Right atrium auricular region (tissue), 2 donors: ENCODE results near the gene NCK1. TPM values are rescaled to one million over a fixed set of nuclear protein-coding genes. Genes with fewer than 3 reads are reported as not detected.
A peak's percentile ranks its signal among the peaks of the same experiment; 100 is the strongest.

Source experiments
- DNase-seq: peaks from one replicate; pipeline ENCODE4 v3.0.0-alpha.2; 2019; ENCODE audit warnings: low spot score
- H3K27ac ChIP-seq, 2 donors: fragments of 200-600 bp; sonication (generic); 1 replicate in 1 of 2; 2 replicates in 1 of 2; pipeline ENCODE4 v1.5.1; 2016 to 2019
- H3K27me3 ChIP-seq, 2 donors: fragments of 200-600 bp; sonication (generic); one replicate each; pipeline versions ENCODE4 v1.5.1 to v1.6.0; 2017 to 2019
- H3K36me3 ChIP-seq: fragments of 200-600 bp; sonication (generic); one replicate; pipeline ENCODE4 v1.5.1; 2016
- H3K4me1 ChIP-seq, 2 donors: fragments of 200-600 bp; sonication (generic); one replicate each; pipeline versions ENCODE4 v1.5.1 to v1.6.0; 2017 to 2019
- H3K4me3 ChIP-seq, 2 donors: fragments of 200-600 bp; sonication (generic); 1 replicate in 1 of 2; 2 replicates in 1 of 2; pipeline ENCODE4 v1.5.1; 2017 to 2019; ENCODE audit warnings: mild to moderate bottlenecking in 1 of 2, moderate library complexity in 1 of 2
- H3K9me3 ChIP-seq, 2 donors: fragments of 200-600 bp; sonication (generic); one replicate each; pipeline ENCODE4 v1.5.1; 2019
- total RNA-seq, 2 donors: library from RNA; depleted of rRNA; stranded (reverse); fragments of >200 nt; gene quantifications; one replicate each; pipeline ENCODE4 v1.1.0, GENCODE V29; 2016
- TF ChIP-seq, protein P1 (sequence below), 2 donors: fragments of 200-600 bp; sonication (generic); IDR thresholded peaks; one replicate each; pipeline ENCODE4 v1.5.1; 2019; ENCODE audit warnings: antibody characterized with exemption in 2 of 2

Gene NCK1
- total RNA-seq, 2 donors from 2014 or later = 21.5 to 22.0 TPM

DNA sequence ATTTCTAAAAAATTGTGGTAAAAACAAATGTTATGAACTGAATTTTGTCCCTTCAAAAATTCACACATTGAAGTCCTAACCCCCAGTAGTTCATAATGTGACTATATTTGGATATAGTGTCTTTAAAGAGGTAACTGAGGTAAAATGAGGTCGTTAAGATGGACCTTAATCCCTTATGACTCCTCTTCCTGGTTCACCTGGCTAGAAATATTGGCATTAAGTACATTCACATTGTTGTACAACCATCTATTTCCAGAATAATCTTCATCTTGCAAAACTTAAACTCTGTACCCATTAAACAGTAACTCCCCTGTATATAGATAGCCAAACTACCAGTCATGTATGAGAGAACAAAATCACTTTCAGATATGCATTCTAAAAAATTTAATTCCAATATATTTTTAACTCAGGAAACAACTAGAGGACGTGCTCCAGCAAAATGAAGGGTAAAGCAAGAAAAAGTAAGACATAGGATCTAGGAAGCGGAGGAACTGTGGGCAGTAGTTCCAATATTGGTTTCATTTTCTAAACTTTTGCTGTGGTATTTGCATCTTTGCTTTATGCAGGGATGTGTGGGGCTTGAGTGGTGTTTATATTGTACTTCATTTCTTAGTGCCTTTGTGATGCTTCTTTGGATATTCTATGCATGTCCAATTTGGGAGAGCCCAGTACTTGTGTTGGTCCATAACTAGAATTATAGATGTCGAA is 59.0 kb downstream of the NCK1 start:
- H3K36me3 ChIP-seq = no peaks in the 10 kb centered on the region
- no peaks in the 10 kb centered on the region for H3K9me3 ChIP-seq
- H3K27ac ChIP-seq = no peak overlapping the region
- no peak for DNase-seq
- no peaks in the 10 kb centered on the region for H3K27me3 ChIP-seq
- TF ChIP-seq, protein P1, sequence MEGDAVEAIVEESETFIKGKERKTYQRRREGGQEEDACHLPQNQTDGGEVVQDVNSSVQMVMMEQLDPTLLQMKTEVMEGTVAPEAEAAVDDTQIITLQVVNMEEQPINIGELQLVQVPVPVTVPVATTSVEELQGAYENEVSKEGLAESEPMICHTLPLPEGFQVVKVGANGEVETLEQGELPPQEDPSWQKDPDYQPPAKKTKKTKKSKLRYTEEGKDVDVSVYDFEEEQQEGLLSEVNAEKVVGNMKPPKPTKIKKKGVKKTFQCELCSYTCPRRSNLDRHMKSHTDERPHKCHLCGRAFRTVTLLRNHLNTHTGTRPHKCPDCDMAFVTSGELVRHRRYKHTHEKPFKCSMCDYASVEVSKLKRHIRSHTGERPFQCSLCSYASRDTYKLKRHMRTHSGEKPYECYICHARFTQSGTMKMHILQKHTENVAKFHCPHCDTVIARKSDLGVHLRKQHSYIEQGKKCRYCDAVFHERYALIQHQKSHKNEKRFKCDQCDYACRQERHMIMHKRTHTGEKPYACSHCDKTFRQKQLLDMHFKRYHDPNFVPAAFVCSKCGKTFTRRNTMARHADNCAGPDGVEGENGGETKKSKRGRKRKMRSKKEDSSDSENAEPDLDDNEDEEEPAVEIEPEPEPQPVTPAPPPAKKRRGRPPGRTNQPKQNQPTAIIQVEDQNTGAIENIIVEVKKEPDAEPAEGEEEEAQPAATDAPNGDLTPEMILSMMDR (IDR thresholded peaks at IDR 0.05) = no peak
- no peak overlapping the region for H3K4me3 ChIP-seq
- peaks cover 0 to 22% of the 10 kb centered on the region in 2 donors for H3K4me1 ChIP-seq

DNA sequence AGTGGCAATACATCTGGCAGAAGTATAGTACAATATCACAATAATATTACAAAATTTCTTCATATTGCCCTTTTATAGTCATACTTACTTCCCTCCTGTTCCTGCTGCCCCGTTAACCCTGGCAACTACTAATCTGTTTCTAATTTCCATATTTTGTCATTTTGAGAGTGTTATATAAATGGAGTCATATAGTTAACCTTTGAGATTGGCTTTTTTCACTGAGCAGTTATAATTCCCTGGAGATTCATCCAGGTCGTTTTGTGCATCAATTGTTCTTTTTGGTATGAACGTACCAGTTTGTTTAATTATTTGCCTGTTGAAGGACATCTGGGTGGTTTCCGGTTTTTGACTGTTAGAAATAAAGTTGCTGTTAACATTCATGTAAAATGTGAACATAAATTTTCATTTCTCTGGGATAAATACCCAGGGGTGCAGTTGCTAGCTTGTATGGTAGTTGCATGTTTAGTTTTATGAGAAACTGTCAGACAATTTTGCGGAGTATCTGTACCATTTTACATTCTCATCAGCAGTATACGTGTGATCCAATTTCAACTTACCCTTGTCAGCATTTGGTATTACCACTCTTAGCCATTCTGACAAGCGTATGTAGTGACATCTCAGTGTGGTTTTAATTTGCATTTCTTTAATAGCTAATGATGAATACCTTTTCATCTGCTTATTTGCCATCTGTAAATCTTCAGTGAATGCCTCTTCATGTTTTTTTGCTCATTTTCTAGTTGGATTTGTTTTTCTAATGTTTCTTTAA is 63.6 kb downstream of the NCK1 start:
- TF ChIP-seq, protein P1 (IDR thresholded peaks at IDR 0.05) = no peak
- Histone ChIP-seq H3K27me3 (no peaks in the 10 kb centered on the region), H3K4me3 (no peak overlapping the region), H3K9me3 (no peaks in the 10 kb centered on the region), H3K27ac (peak overlapping the region in 1 of 2 donors; percentile 7), H3K4me1 (peaks cover 0 to 18% of the 10 kb centered on the region in 2 donors), H3K36me3 (peaks cover 8% of the 10 kb centered on the region)
- DNase-seq = no peak

DNA sequence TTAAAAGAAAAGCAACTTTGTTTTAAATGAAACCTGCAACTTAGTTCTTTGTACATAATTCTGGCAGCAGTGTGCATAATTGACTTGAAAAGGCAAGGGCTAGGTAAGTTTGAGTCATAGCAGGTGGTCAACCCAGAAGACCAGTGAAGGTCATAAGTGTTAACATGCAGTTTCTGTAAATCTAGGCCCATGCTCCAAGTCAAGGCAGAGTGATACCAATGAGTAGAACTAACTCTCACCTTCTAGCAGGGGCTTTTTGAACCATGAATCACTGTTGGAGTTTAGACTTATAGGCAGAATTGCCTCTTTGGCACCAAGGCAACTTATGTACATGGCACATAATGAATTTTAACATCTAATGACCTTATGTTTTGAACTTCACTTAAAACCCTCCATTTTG is 66.2 kb downstream of the NCK1 start:
- Histone ChIP-seq H3K27ac (no peak overlapping the region), H3K4me1 (peaks cover 0 to 25% of the 10 kb centered on the region in 2 donors), H3K27me3 (no peaks in the 10 kb centered on the region), H3K36me3 (peaks cover 8% of the 10 kb centered on the region), H3K4me3 (no peak overlapping the region), H3K9me3 (no peaks in the 10 kb centered on the region)
- DNase-seq = no peak
- TF ChIP-seq, protein P1 (IDR thresholded peaks at IDR 0.05) = no peak

DNA sequence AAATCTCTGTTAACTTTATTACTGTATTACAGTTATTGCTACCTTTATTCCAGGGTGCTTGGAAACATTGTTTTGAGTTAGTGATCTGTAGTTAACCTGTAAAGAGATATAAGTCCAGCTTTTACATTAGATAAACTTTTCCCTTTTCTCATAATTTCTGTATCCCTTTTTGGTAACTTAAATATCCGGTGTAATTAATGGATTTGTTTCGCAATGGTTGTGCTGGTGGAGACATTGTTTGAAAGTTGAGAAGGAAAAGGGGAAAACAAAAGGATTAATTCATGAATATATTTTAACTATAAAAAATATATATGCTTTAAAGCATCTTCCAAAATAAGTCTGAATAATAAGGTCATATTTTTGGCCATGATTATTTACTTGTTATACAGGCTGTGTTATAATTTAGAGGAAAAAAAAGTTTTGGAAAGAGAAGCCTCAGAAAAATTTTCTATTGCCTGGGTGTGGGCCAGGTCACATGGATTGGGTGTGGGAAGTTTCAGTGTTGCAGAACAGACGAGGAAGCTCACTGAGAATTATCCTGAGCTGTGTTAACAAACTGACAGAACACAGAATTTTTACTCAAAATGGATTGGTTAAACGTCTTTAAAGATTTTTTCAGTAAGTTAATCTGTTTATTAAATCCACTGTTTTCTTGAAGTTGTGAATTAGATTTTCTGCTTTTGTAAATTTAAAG is 68.1 kb downstream of the NCK1 start:
- Histone ChIP-seq H3K27me3 (no peaks in the 10 kb centered on the region), H3K4me1 (peaks cover 0 to 22% of the 10 kb centered on the region in 2 donors), H3K36me3 (peaks cover 8% of the 10 kb centered on the region), H3K9me3 (no peaks in the 10 kb centered on the region), H3K27ac (peak overlapping the region in 1 of 2 donors; percentile 26), H3K4me3 (peak overlapping the region in 1 of 2 donors; percentile 24)
- DNase-seq = no peak
- TF ChIP-seq, protein P1 (IDR thresholded peaks at IDR 0.05) = no peak

DNA sequence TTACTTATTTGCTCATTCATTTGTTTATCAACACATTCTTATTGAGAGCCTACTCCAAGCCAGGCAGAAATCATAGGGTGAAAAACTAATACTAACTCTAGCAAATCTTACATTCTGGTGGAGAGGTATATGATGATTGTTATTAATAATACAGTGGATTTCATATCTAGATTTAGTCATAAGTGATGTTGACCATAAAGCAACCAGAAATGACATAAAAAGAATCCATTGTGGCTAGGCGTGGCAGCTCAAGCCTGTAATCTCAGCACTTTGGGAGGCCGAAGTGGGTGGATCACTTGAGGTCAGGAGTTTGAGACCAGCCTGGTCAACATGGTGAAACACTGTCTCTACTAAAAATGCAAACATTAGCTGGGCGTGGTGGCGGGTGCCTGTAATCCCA is 69.6 kb downstream of the NCK1 start:
- DNase-seq = no peak
- H3K4me3 ChIP-seq = peak overlapping the region; percentile 8 to 15
- TF ChIP-seq, protein P1 (IDR thresholded peaks at IDR 0.05) = no peak
- no peaks in the 10 kb centered on the region for H3K27me3 ChIP-seq
- no peak overlapping the region for H3K27ac ChIP-seq
- H3K4me1 ChIP-seq = peaks cover 0 to 15% of the 10 kb centered on the region in 2 donors
- H3K9me3 ChIP-seq = no peaks in the 10 kb centered on the region
- H3K36me3 ChIP-seq = peaks cover 8% of the 10 kb centered on the region
